GM18520 (cell line): Measurements from ENCODE around the gene APMAP.

Source experiments
- ATAC-seq: cut with Tn5 transposase; IDR thresholded peaks from one replicate; pipeline ENCODE4 v1.9.1; 2021; ENCODE audit not compliant: unreplicated experiment

Gene APMAP

GRCh38 chr20:24990810-24991252 lies 1.7 kb downstream of the APMAP start:
- ATAC-seq = no peak

DNA sequence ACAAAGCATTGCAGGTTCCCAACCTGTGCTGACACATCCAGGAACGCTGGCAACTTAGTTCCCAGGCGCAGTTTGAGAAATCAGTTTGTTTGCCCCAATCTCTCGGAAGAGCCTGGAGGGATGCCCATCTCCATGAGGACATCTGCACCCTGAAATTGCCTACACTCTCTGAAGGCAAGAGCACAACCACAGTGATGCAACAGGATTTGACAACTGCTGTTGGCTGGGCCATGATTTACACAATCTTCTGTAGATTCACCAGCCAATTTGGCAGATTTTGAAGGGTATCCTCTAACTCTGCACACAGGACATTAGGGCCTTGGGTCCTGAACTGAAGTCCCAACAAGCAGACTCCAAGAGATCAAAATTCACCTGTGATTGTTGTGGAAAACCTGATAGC lies 3.4 kb downstream of the APMAP start:
- ATAC-seq = no peak

DNA sequence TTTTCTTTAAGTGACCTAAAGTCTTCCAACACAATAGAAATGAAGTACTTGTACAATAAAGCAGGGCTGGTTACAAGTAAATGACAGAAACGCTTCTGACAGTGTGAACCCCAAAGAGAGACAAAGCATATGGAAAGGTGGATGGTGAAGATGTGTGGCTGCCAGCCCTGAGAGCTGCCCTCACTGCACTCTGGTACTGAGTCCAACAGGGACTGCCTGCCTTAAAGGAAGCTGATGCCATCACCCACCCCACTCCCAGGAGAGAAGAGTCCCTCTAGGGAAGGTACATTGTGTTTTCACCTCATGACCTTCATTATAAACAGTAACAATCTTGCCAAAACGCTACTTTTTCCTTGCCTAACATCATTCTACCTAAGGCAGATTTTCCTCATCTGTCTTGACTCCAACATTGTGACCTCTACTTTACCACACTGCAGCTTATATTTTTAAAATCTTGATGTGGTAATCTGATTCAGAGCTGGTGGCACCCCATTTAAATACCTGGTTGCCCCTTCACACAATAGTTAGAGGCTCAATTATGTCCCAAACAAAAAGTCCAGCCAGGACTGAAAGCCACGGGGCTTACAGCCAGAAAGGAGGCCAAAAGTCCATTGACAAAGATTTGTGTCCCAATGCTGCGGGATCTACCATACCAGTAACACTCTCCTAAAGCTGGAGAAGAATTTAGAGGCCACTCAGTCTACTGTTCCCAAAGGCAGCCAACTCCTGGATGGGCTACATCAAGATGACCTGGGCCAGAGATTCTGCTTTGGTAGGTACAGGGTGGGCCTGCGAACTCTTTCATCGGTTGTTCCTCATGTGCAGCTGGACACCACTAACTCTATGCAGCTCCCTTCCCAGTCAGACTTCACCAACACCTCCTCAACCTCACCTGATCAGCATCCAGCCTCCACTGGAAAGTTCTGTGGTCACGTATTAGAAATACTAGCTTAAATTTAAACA lies 4.4 kb downstream of the APMAP start:
- no peak for ATAC-seq

DNA sequence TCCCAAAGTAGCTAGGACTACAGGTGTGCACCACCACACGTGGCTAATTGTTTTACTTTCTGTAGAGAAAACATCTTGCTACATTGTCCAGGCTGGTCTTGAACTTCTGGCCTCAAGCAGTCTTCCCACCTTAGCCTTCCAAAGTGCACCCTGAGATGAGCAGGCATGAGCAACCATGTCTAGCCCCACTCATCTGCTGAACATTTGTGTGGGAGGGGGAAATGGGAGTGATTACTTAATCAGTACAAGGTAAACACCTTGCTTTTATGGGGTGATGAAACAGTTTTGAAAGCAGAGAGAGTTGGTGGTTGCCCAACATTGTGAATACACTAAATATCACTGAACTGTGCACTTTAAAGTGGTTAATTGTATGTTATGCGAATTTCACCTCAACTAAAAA lies 5.3 kb downstream of the APMAP start:
- no peak for ATAC-seq

DNA sequence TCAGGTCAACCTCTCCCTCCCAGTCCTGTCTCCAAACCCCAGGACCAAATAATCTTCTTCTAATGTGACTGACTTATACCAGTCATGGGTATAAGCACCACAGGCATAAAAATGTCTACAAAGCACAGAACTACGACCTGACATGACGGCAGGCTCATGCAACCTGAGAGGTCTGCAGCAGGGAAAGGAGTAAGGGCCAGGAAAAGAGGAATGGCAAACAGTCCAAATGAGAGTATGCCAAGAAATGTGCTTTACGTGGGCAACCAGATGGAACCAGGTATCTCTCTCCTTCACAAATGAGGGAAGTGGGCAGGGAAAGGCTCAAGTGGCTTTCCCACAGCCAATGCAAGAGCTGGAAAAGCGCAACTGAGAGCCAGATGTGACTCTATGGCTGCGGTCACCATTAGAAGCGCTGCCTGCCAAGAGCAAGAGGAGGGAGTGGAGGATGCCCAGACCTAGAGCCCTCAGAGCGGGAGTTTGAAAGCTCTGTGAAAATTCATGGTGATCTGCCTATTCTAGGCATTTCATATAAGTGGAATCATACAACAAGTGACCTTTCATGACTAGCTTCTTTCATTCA lies 6.0 kb downstream of the APMAP start:
- ATAC-seq = no peak

DNA sequence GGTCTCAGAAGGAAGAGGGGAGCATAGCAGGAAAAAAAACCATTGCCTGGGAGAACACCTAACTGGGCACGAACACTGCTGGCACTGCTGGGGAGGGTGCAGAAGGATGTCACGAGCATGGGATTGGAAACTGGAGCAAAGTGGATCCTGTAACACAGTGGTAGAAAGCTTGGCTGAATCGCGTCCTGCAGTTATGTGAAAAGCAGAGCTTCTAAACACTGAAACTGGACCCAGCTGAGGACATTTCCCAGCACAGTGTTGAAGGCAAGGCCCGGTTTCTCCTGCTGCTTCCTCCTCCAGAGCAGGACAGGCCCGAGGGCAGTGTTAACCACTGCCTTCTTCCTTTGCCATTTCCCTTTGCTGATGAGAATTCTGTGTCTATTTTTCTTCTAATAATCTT lies 6.7 kb downstream of the APMAP start:
- ATAC-seq = no peak

GRCh38 chr20:24984961-24985640 lies 7.5 kb downstream of the APMAP start:
- ATAC-seq = no peak

DNA sequence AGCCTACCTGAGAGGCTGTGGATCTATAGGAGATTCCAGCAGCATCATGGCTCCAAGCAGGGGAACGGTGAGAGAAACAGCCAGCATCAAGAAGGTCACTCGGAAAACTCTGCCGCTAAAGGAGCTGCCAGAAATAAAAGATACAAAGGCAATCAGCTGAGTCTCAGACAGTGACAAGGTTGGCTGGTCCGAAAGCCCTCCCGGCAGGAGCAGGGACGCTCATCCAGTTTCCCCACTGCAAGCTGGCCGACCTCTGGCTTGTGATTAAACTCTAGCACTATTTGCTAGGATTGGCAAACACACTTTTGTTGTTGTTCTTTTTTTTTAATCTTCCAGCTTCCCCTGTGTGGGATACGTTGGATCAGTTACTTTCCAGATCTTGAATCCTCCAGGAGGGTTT lies 8.7 kb downstream of the APMAP start:
- no peak for ATAC-seq

- ATAC-seq = no peak
Observed at GRCh38 chr20:24981790-24982189, 10.8 kb downstream of the APMAP start.

DNA sequence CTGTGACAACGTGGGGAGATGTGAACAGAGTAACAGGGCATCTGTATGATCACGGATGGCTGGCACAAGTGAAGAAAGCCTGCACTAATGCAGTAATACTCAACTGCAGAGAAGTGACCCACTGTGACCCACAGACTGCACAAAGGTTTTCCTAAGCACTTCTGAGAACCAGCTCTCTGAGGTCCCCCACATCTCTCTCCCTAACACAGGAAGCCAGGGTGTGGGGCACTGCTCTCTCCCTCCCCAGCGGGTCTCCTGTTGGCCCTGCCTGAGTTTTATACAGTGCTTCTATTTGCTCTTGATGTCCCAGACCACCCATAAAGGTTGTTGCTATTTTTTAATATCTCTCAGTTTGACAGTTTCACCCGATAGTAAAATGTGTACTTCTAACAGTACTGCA lies 11.3 kb downstream of the APMAP start:
- no peak for ATAC-seq

- ATAC-seq = no peak
Observed at GRCh38 chr20:24980291-24981053, 12.1 kb downstream of the APMAP start.

DNA sequence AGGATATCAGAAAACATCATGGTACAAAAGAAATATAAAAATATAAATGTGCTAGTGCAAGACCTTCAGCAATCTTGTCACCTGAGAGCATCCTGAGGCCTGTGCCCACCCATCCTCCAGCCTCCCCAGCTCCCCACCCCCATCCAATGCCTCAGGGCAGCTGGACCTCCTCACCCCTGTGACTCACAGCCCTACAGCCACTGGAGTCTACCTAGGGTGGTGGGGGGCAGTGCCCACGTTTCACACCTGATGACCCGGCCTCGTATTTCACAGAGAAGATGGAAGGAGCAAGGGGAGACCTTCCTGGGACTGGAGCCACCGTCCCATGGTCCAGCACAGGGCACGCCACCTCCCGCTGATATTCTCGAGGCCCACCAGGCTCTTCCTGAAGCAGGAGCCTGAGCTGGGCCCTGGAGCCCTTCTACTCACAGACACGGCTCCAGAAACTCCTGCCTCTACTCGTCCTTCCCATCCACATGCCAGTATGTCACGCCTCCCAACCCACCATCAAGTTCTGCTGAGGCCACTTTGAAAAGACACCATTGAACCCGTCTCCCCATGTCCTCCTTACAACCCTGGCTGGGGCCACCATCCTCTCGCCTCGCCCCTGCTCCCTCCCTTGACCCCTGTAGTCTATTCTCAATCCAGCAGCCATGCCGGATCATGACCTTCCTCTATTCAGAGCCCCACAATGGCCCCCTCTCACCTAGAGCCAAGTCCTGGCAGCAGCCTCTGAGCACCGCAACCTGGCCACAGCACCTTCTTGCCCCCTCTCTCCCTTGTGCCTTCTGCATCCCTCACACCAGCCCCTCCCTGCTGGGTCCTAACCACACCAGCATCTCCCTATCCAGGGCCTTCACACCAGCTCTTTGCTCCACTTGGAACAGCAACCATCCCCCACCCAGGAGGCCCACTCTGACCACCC lies 13.3 kb downstream of the APMAP start:
- no peak for ATAC-seq

- ATAC-seq = no peak
Observed at GRCh38 chr20:24978513-24978912, 14.0 kb downstream of the APMAP start.

DNA sequence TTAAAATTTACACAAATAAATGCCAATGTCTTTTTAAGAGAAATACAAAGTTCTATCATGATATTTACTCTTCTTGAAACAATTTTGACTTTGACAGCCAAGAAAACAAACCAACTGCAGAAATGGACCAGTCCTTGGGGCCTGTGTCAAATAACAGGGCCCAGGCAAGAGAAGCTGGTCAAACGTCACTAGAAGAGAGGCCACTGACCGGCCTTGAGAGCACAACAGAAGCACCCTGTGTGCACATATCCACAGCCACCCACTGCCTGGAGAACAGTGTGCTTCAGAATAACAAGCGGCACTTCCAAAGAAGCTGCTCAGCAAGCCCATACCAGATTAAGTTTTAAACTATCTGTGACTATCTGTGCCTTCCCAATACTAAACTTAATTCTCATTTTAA lies 14.8 kb downstream of the APMAP start:
- ATAC-seq = no peak

DNA sequence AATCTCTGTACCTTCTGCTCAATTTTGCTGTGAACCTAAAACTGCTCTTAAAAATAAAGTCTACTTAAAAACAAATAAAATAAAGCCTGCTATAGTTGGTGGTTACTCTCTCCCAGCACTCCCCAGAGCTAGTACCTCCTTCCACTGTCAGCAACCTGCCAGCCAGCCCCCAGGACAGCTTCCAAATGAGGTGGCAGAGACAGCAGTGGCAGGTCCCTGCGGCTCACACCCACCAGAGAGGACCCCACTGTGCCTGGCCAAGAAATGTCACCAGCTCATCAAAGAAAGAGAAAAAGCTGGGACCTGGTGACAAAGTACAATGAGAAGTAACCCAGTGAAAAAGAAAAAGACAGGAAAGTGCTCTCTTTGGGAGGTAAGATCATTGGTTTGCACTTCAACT lies 15.2 kb downstream of the APMAP start:
- ATAC-seq = no peak

- ATAC-seq = no peak
Observed at GRCh38 chr20:24972341-24972740, 20.2 kb downstream of the APMAP start.

DNA sequence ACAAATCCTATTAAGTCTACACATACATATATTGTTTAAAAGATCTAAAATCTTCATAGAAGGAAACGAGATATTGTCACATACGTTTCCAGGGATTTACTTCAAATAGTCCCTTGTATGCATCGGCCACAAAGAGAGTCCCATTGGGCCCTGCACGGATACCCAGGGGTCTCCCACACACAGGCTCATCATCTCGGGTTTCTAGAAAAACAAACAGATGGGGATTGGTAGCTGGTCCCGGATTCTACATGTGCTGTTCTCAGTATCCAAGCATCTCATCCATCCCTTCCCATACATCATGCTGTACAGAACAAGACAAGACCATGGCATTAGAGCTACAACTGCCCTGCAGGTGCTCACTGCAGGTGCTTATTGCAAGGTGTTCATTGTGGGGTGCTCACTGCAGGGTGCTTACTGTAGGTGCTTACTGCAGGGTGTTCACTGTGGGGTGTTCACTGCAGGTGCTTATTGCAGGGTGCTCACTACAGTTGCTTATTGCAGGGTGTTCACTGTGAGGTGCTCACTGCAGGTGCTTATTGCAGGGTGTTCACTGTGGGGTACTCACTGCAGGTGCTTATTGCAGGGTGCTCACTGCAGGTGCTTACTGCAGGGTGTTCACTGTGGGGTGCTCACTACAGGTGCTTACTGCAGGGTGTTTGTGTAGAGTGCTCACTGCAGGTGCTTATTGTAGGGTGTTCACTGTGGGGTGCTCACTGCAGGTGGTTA lies 21.0 kb downstream of the APMAP start:
- ATAC-seq = no peak

GRCh38 chr20:24970754-24971153 lies 21.8 kb downstream of the APMAP start:
- no peak for ATAC-seq

DNA sequence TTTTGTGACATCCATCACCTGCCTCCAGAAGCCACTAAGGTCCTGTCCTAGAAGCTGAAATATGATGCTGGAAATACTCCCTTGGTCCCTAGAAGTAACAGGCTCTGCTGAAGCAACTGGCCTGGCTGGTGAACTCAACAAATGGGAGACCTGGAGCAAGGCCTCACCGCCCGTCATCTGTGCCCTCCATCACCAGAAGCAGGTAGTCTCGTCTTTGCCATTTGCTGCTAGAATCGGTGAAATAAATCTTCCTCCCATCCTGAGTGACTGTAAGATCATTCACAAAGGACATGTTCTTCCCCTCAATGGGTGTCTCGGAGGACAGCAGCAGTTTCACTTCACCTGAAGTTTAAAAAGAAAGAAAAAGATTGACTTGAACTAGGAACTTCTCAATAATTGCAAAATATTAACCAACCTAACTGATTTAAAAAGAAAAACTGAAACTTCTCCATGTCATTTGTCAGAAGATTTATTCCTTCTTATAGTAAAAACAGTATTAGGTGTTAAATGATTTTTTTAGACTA lies 22.5 kb downstream of the APMAP start:
- no peak for ATAC-seq
